Posterior vena cava (tissue), 2 donors: ENCODE results near the gene ZNF740. TPM values are rescaled to one million over a fixed set of nuclear protein-coding genes. Genes with fewer than 3 reads are reported as not detected.
"Not testable (repeated sequence)": the region's sequence is repeated elsewhere in the genome, so short reads cannot be mapped to it uniquely, and the experiment has no call there.

Experiments used
- DNase-seq: peaks from one replicate; pipeline ENCODE4 v3.0.0-alpha.2; 2020; ENCODE audit warnings: low spot score
- intact Hi-C, 2 donors: fragments of 100-400 bp; cut with DNase I; formaldehyde crosslinking; loops; one replicate each; pipeline versions ENCODE4 v1.14.1 to v1.14.2; 2022 to 2023
- total RNA-seq, 2 donors: library from RNA; stranded (reverse); fragmentation: NEBNext Ultra II Directional; extraction: Animal tissue kit (Norgen Biotek cat#: 25700); gene quantifications; one replicate each; pipeline ENCODE4 v1.2.1, GENCODE V29; 2021
- donor health status: DM: yes; HTN: yes; CAD: no.
- donor health status: DM: yes; HTN: yes; CAD: no.

ZNF740 gene
- total RNA-seq, 2 donors from 2014 or later: 23.7 to 27.4 TPM

GRCh38 chr12:53170876-53171724, 9.4 kb upstream of the ZNF740 start:
- intact Hi-C loops: no loop called here
- no peak for DNase-seq

DNA sequence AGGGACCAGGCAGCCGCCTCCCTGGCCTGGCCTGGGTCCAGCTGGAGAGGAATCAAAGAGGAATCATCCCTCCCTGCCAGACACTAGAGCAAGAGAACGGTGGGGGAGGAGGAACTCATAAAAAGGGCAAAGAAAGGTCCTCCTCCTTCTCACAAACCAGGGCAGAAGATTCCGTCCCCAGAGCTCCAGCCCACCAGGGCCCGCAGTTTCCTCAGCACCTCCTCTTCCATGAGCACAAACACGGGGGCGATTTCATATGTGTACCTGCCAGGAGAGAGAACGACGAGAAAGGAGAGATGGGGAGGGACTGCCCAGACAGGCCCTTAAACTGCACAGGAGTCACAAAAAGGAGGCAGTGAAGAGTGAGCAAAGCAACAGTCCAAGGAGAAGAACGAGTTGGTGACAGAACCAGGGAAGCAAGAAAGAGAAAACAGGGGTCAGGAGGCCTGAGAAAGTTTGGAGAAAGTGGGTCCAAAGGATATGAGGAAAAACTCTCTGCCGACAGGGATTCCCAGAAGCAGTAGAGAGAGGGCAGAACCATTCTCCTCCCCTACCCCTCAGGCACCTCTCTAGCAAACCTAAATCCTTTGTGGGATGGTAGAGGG, 8.7 kb upstream of the ZNF740 start:
- intact Hi-C loops: no loop called here
- DNase-seq: no peak

DNA sequence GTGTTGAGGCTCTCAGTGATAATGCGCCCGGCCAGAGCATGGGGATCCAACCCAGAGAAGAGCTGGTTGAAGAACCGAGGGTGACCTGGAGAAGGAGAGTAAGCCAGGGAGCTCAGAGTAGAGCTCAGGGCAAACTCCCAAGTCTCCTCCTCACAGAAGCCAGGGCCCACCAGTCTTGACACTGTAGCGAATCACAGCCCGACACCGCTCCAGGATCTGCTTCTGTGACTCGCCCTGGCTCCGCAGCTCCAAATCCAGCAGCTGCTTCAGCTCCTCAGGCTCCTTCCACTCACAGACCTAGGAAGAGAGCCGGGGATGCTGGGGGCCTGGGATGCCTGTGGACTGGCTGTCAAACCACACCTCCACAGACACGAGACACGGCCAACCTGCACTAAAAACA, 8.2 kb upstream of the ZNF740 start:
- no peak for DNase-seq
- intact Hi-C loops: no loop called here

DNA sequence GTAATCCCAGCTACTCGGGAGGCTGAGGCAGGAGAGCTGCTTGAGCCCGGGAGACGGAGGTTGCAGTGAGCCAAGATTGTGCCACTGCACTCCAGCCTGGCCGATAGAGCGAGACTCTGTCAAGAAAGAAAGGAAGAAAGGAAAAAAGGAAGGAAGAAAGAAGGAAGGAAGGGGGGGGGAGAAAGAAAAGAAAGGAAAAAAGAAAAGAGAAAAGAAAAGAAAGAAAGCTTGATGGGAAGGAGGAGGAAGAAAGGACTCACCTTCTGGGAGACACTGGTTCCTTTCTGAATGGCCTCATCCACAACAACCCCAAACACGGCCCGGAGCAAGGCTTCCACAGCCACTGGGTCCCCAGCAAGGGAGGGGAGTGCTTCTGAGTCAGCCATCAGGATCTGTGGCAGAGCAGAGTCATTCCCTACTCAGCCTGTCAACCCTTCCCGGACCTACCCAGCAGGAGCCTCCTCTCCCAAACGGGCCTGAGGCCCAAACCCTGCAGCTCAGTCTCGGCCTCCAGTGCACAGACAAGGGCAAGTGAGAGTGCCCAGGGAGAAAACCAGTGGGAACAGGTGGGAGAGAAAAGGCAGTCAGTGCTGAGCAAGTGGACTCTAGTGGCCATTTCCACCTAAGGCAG, 7.3 kb upstream of the ZNF740 start:
- intact Hi-C loops: no loop called here

DNA sequence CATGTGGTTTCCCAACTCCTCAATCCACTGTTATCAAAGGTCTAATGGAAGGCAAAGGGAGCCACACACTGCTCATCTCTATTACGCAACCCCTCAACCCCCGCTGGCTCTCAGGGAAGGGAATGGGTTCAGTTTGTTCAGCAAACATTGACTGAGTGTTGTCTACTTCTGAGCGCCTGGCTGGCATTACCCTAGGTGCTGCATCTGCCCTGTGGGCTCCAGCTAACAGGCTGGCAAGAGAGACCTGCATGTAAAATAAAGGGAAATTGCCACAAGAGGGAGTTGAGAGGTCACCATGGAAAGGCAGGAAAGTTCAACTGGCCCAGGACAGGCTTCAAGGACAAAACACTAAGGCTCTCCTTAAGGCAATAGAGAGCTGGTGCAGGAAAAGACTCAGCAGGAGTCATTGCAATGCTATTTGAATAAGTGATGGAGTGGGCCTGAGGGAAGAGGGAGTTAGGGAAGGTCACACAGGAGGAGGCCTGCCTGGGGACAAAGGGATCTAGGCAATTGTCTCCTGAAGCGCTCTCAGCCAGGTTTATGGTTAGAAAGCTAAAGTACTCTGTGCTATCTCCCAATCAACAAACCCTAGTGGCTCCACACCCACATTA, 5.5 kb upstream of the ZNF740 start:
- no peak for DNase-seq
- intact Hi-C loops: no loop called here

More for the DNA sequence above, 7.3 kb upstream of the ZNF740 start:
- no peak for DNase-seq

DNA sequence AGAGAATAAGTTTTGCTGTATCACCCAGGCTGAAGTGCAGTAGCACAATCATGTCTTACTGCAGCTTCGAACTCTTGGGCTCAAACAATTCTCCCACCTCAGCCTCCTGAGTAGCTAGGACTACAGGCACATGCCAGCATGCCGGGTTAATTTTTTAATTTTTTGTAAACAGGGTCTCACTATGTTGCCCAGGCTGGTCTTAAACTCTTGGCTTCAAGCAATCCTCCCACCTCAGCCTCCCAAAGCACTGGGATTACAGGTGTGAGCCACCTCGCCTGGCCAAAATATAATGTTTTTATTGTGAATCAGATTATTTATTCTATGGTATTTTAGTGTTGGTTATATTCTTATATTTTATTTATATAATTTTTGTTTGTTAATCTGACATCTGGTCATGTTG, 3.8 kb upstream of the ZNF740 start:
- intact Hi-C loops: no loop called here
- DNase-seq: no peak

DNA sequence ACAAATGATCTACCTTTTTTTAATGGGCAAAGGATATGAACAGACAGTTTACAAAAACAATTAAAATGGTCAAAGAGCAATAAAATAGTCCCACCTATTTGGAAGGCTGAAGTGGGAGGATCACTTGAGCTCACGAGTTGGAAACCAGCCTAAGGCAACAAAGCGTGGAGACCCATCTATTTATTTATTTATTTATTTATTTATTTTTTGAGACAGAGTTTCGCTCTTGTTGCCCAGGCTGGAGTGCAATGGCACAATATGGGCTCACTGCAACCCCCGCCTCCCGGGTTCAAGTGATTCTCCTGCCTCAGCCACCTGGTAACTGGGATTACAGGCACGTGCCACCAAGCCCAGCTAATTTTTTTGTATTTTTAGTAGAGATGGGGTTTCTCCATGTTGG, 3.1 kb upstream of the ZNF740 start:
- intact Hi-C loops, DNase-seq: not testable (repeated sequence)

DNA sequence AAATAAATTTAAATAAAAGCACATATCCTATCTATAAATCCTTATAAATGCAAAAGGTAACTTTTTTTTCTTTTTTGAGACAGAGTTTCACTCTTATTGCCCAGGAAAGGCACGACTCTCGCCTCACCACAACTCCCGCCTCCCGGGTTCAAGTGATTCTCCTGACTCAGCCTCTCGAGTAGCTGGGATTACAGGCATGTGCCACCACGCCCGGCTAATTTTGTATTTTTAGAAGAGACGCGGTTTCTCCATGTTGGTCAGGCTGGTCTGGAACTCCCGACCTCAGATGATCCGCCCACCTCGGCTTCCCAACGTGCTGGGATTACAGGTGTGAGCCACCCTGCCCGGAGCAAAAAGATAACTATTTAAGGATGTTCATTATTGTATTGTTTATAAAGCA, 1.7 kb upstream of the ZNF740 start:
- DNase-seq: not testable (repeated sequence)
- intact Hi-C loops: loop anchor here in 1 of 2 donors (2.0 kb wide), 1 partner anchor 18 kb away; no protein-coding TSS in a partner anchor

GRCh38 chr12:53179687-53180219, 769 bp upstream of the ZNF740 start:
- DNase-seq: no peak

GRCh38 chr12:53180931-53181645, 566 bp downstream of the ZNF740 start:
- intact Hi-C loops: no loop called here
- DNase-seq: no peak

More at GRCh38 chr12:53179687-53180219, 769 bp upstream of the ZNF740 start:
- intact Hi-C loops: loop anchor here in 1 of 2 donors (2.0 kb wide), 1 partner anchor 19 kb away; no protein-coding TSS in a partner anchor

- intact Hi-C loops: no loop called here
- DNase-seq: no peak
Observed at GRCh38 chr12:53181935-53182334, 1.4 kb downstream of the ZNF740 start.

GRCh38 chr12:53182903-53183302, 2.4 kb downstream of the ZNF740 start:
- intact Hi-C loops: no loop called here
- no peak for DNase-seq

GRCh38 chr12:53184828-53185227, 4.3 kb downstream of the ZNF740 start:
- intact Hi-C loops: no loop called here
- DNase-seq: no peak

GRCh38 chr12:53185582-53186153, 5.1 kb downstream of the ZNF740 start:
- no peak for DNase-seq
- intact Hi-C loops: no loop called here

GRCh38 chr12:53186745-53187144, 6.2 kb downstream of the ZNF740 start:
- intact Hi-C loops: no loop called here
- DNase-seq: no peak

GRCh38 chr12:53187145-53187899, 6.8 kb downstream of the ZNF740 start:
- no peak for DNase-seq
- intact Hi-C loops: no loop called here

DNA sequence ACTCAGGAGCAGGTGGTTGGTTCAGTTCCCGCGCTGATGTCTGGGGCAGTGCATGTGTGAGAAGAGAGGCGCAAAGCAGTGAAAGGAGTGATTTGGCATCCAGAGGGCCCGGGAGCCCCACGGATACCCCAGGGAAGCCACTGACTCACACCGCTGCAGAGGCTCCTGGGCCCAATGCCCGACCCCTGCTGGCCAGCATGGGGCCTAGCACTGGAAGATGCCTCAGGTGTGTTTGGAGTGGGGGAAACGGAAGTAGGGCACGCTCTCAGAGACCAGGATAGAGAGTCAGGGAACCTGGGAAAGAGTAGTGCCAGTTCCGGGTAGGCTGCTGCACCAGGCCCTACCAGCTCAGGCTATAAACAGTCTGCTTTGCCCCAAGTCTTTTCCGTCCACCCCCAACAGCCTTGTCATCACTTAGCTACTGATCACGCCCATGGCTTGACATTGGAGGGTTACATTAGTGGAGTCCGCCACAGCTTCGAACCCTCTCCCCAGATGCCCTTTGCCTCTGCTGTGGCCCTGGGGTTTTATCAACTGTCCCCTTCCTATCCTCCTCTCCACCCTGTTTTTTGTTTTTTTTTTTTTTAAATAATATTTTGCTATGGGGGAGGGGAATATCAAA, 9.7 kb downstream of the ZNF740 start:
- peak; percentile 90 for DNase-seq
- intact Hi-C loops: loop anchor here in 1 of 2 donors (2.0 kb wide), 1 partner anchor 19 kb away; no protein-coding TSS in a partner anchor
